ENCODE data around the gene SEMA5A. TPM values are rescaled to one million over a fixed set of nuclear protein-coding genes. Genes with fewer than 3 reads are reported as not detected.

SEMA5A gene
- total RNA-seq, 3 donors from 2014 or later = 20.3 to 43.8 (median 33.6) TPM

GRCh38 chr5:9251379-9251980 is 294.4 kb downstream of the SEMA5A start:
- no peaks in the 10 kb centered on the region for H3K9me3 ChIP-seq
- no peaks in the 10 kb centered on the region for H3K4me1 ChIP-seq (ENCODE audit: low read depth)
- ATAC-seq = no peak
- no peak for TF ChIP-seq CTCF (IDR thresholded peaks at IDR 0.05)
- no peak overlapping the region for H3K4me3 ChIP-seq
- intact Hi-C loops (cut with DNase I, micrococcal nuclease) = no loop called here
- DNase-seq = no peak
- no peaks in the 10 kb centered on the region for H3K36me3 ChIP-seq (ENCODE audit: low read depth)

GRCh38 chr5:9249231-9249630 is 296.6 kb downstream of the SEMA5A start:
- intact Hi-C loops (cut with DNase I, micrococcal nuclease) = no loop called here

GRCh38 chr5:9245071-9245470 is 300.8 kb downstream of the SEMA5A start:
- Histone ChIP-seq H3K36me3 (ENCODE audit: low read depth) (no peaks in the 10 kb centered on the region), H3K4me1 (ENCODE audit: low read depth) (no peaks in the 10 kb centered on the region), H3K9me3 (no peaks in the 10 kb centered on the region), H3K4me3 (no peak overlapping the region)
- no peak for ATAC-seq
- no peak for TF ChIP-seq CTCF (IDR thresholded peaks at IDR 0.05)
- intact Hi-C loops (cut with DNase I, micrococcal nuclease) = no loop called here
- DNase-seq = no peak

More at GRCh38 chr5:9249231-9249630, 296.6 kb downstream of the SEMA5A start:
- DNase-seq (no peak), ATAC-seq (no peak)
- TF ChIP-seq CTCF (IDR thresholded peaks at IDR 0.05) = no peak
- Histone ChIP-seq H3K36me3 (ENCODE audit: low read depth) (no peaks in the 10 kb centered on the region), H3K9me3 (no peaks in the 10 kb centered on the region), H3K4me3 (no peak overlapping the region), H3K4me1 (ENCODE audit: low read depth) (no peaks in the 10 kb centered on the region)

GRCh38 chr5:9244417-9244816 is 301.5 kb downstream of the SEMA5A start:
- no peaks in the 10 kb centered on the region for H3K9me3 ChIP-seq
- intact Hi-C loops (cut with DNase I, micrococcal nuclease) = no loop called here
- ATAC-seq (no peak), DNase-seq (no peak)
- no peaks in the 10 kb centered on the region for H3K36me3 ChIP-seq (ENCODE audit: low read depth)
- no peak overlapping the region for H3K4me3 ChIP-seq
- TF ChIP-seq CTCF (IDR thresholded peaks at IDR 0.05) = no peak
- no peaks in the 10 kb centered on the region for H3K4me1 ChIP-seq (ENCODE audit: low read depth)

GRCh38 chr5:9241479-9242305 is 304.2 kb downstream of the SEMA5A start:
- no peak for TF ChIP-seq CTCF (IDR thresholded peaks at IDR 0.05)
- intact Hi-C loops (cut with DNase I, micrococcal nuclease) = no loop called here
- Histone ChIP-seq H3K4me1 (ENCODE audit: low read depth) (no peaks in the 10 kb centered on the region), H3K4me3 (no peak overlapping the region), H3K36me3 (ENCODE audit: low read depth) (no peaks in the 10 kb centered on the region), H3K9me3 (no peaks in the 10 kb centered on the region)
- ATAC-seq (no peak), DNase-seq (no peak)
